Measurements from ENCODE around the gene SAXO1. TPM values are rescaled to one million over a fixed set of nuclear protein-coding genes. Genes with fewer than 3 reads are reported as not detected.

Gene SAXO1
- total RNA-seq, 2 experiments from 2014 or later: 0.07 TPM; not detected in 1

DNA sequence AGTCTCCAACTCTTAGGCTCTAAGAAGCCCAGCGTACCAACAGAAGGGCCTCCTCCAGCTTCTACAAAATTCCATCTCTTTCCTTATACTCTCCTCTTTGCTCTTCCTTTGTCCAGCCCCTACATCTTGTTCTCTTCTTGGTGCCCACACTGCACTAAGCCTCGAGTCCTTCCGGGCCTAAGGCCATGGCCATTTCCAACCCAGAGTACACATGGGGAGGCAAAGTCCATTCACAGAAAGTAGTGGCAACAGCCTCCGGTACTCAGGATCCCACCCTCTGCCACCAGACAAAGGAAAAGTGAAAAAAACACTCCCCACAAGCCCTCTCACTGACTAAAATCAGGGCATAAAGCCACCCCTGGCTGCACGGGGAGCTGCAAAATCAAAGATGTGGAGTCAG lies 60.3 kb downstream of the SAXO1 start:
- no peak for ATAC-seq

DNA sequence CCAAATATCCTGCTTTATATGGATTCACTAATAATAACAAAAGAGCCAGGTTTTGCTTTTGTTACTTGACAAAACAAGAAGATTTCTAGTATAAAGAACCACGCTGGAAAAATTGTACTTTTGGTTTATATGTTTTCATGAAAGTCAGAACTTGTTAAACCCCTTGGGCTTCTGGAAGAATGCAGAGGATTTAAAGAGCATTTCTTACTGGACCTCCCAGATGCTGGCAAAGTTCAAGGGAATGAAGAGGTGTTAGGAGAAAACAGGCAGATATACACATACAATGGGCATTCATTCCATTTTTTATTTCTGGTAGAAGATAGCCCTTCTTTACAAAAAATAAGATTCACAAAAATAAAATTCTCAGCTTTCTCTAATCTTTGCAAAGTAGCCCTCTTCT lies 61.1 kb downstream of the SAXO1 start:
- Mint-ChIP-seq H3K27ac (no peak overlapping the region), H3K36me3 (ENCODE audit: low read depth) (no peaks in the 10 kb centered on the region), H3K27me3 (peaks cover 10% of the 10 kb centered on the region), H3K9me3 (no peaks in the 10 kb centered on the region), H3K4me3 (no peak overlapping the region), H3K4me1 (ENCODE audit: low read depth) (peaks cover 6% of the 10 kb centered on the region)
- no peak for ATAC-seq
- intact Hi-C loops (cut with micrococcal nuclease): no loop called here
- no peak for DNase-seq
- ChIA-PET CTCF (no interaction called here), POLR2A (no interaction called here)
- TF ChIP-seq, protein P1, sequence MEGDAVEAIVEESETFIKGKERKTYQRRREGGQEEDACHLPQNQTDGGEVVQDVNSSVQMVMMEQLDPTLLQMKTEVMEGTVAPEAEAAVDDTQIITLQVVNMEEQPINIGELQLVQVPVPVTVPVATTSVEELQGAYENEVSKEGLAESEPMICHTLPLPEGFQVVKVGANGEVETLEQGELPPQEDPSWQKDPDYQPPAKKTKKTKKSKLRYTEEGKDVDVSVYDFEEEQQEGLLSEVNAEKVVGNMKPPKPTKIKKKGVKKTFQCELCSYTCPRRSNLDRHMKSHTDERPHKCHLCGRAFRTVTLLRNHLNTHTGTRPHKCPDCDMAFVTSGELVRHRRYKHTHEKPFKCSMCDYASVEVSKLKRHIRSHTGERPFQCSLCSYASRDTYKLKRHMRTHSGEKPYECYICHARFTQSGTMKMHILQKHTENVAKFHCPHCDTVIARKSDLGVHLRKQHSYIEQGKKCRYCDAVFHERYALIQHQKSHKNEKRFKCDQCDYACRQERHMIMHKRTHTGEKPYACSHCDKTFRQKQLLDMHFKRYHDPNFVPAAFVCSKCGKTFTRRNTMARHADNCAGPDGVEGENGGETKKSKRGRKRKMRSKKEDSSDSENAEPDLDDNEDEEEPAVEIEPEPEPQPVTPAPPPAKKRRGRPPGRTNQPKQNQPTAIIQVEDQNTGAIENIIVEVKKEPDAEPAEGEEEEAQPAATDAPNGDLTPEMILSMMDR (IDR thresholded peaks at IDR 0.05): no peak

More for the DNA sequence above, 60.3 kb downstream of the SAXO1 start:
- H3K27me3 Mint-ChIP-seq: peaks cover 10% of the 10 kb centered on the region
- H3K36me3 Mint-ChIP-seq (ENCODE audit: low read depth): no peaks in the 10 kb centered on the region
- H3K4me1 Mint-ChIP-seq (ENCODE audit: low read depth): peaks cover 6% of the 10 kb centered on the region
- no peaks in the 10 kb centered on the region for H3K9me3 Mint-ChIP-seq
- H3K27ac Mint-ChIP-seq: no peak overlapping the region
- no peak overlapping the region for H3K4me3 Mint-ChIP-seq
- POLR2A ChIA-PET: no interaction called here
- CTCF ChIA-PET: no interaction called here
- intact Hi-C loops (cut with micrococcal nuclease): no loop called here
- DNase-seq: no peak
- TF ChIP-seq, protein P1 (IDR thresholded peaks at IDR 0.05): no peak

DNA sequence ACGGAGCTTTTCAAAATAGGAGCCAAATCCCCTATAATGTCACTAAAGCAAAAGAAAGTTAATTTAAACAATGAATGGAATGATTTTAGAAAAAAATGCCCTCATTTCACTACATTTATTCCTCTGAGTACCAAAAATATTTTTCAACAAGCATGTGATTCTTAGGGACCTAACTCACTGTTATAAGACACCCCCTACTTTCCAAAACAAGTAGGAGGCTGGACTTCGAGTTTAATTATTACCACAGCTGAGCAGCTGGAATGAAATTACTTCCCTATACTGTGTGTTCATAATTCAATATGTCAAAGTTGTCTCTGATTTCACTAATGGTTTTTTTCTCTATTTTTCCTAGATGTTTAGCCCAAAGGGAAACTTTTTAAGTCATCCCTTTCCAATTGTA lies 61.6 kb downstream of the SAXO1 start:
- intact Hi-C loops (cut with micrococcal nuclease): no loop called here
- Mint-ChIP-seq H3K4me3 (no peak overlapping the region), H3K9me3 (peaks cover 2% of the 10 kb centered on the region), H3K36me3 (ENCODE audit: low read depth) (no peaks in the 10 kb centered on the region), H3K4me1 (ENCODE audit: low read depth) (peaks cover 2% of the 10 kb centered on the region), H3K27me3 (peaks cover 10% of the 10 kb centered on the region), H3K27ac (no peak overlapping the region)
- DNase-seq (no peak), ATAC-seq (no peak)
- ChIA-PET POLR2A (no interaction called here), CTCF (interaction anchor here (1.3 kb wide), 1 partner anchor 57 kb away, joined by 4 read pairs; no protein-coding TSS in a partner anchor)
- TF ChIP-seq, protein P1 (IDR thresholded peaks at IDR 0.05): no peak

DNA sequence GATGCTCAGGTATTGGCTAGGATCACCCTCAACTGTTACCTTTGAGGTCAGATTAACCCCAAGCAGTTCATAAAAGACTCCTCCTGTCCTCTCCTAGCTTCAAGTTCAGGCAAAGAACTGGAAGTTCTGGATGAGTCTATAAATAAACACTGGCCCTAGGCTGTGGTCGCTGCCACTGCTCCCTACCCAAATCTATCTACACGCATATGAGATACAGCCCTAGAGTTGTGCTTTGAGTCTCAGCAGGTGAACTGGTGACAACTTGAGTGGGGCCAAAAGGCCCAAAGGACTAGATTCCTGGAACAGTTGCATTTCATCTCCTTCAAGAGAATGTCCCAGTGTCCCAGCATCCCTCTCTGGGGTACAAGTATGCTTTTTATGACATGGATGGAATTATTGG lies 62.6 kb downstream of the SAXO1 start:
- intact Hi-C loops (cut with micrococcal nuclease): no loop called here
- H3K27me3 Mint-ChIP-seq: peaks cover 11% of the 10 kb centered on the region
- no peaks in the 10 kb centered on the region for H3K36me3 Mint-ChIP-seq (ENCODE audit: low read depth)
- ATAC-seq (no peak), DNase-seq (no peak)
- H3K27ac Mint-ChIP-seq: no peak overlapping the region
- H3K4me1 Mint-ChIP-seq (ENCODE audit: low read depth): no peaks in the 10 kb centered on the region
- CTCF ChIA-PET: interaction anchor here (1.3 kb wide), 1 partner anchor 58 kb away, joined by 4 read pairs; no protein-coding TSS in a partner anchor
- peaks cover 7% of the 10 kb centered on the region for H3K9me3 Mint-ChIP-seq
- H3K4me3 Mint-ChIP-seq: no peak overlapping the region
- TF ChIP-seq, protein P1 (IDR thresholded peaks at IDR 0.05): no peak
- POLR2A ChIA-PET: no interaction called here

DNA sequence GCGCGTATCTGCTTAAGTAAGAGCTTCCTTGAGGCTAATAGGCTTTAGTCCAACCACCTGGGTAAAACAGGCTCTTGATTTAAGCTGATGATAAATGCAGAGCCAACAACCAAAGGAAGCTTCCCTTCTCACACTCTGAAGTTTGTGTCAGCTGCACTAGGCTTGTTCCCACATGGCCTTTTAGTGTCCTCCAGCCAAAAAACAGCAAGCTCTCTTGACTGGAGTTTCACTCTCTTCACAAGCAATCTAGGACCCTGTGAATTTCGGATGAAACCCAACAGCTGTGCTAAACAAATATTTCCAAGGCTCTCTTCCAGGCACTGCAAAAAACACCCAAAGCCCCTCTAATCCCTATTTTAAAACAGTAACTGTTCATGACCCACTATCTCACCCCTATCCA lies 63.9 kb downstream of the SAXO1 start:
- Mint-ChIP-seq H3K27me3 (peaks cover 14% of the 10 kb centered on the region), H3K27ac (no peak overlapping the region), H3K4me3 (no peak overlapping the region), H3K4me1 (ENCODE audit: low read depth) (no peaks in the 10 kb centered on the region), H3K9me3 (peaks cover 16% of the 10 kb centered on the region), H3K36me3 (ENCODE audit: low read depth) (no peaks in the 10 kb centered on the region)
- intact Hi-C loops (cut with micrococcal nuclease): no loop called here
- ChIA-PET POLR2A (no interaction called here), CTCF (no interaction called here)
- no peak for ATAC-seq
- no peak for DNase-seq
- TF ChIP-seq, protein P1 (IDR thresholded peaks at IDR 0.05): no peak
